Psoas muscle (tissue), 8 donors: ENCODE measurements around the gene SHISA2. TPM values are rescaled to one million over a fixed set of nuclear protein-coding genes. Genes with fewer than 3 reads are reported as not detected.
A peak's percentile ranks its signal among the peaks of the same experiment; 100 is the strongest.

ENCODE experiments used
- ATAC-seq, 4 donors: fragments of 200-7000 bp; cut with Tn5 transposase; one replicate each; pipeline ENCODE4 v1.9.1; 2020; ENCODE audit warnings: moderate library complexity in 3 of 4, mild to moderate bottlenecking in 2 of 4
- DNase-seq, 2 donors: peaks; one replicate each; pipeline ENCODE4 v3.0.0-alpha.2; 2020
- H3K27ac ChIP-seq: fragments of 200-600 bp; one replicate; pipeline ENCODE4 v1.8.0; 2022
- H3K27me3 ChIP-seq, 3 donors: fragments of 200-600 bp in 1 of 3; one replicate each; pipeline versions ENCODE4 v1.6.1 to v1.8.0; 2013 to 2022; ENCODE audit warnings: low read length in 2 of 3, mild to moderate bottlenecking in 2 of 3, moderate library complexity in 1 of 3; ENCODE audit not compliant: insufficient read depth in 3 of 3
- H3K36me3 ChIP-seq, 2 donors: fragments of 200-600 bp in 1 of 2; one replicate each; pipeline versions ENCODE4 v1.6.1 to v1.8.0; 2013 to 2022; ENCODE audit warnings: low read depth in 1 of 2, mild to moderate bottlenecking in 1 of 2, moderate library complexity in 1 of 2; ENCODE audit not compliant: insufficient read depth in 1 of 2
- H3K4me1 ChIP-seq: fragments of 200-600 bp; one replicate; pipeline ENCODE4 v1.8.0; 2022
- H3K4me3 ChIP-seq: fragments of 200-600 bp; one replicate; pipeline ENCODE4 v1.8.0; 2022; ENCODE audit warnings: mild to moderate bottlenecking
- H3K9me3 ChIP-seq: fragments of 200-600 bp; one replicate; pipeline ENCODE4 v1.8.0; 2022
- WGBS, 3 donors: extraction: QIAGEN DNeasy Blood & Tissue Kit; methylation state at CpG; one replicate each; pipeline versions ENCODE4 v1.1.6 to v1.1.7; 2013; 5-methylcytosine and 5-hydroxymethylcytosine counted together
- intact Hi-C, 2 donors: fragments of 100-400 bp; cut with DNase I; formaldehyde crosslinking; loops; one replicate each; pipeline versions ENCODE4 v1.11.0 to v1.14.2; 2022
- polyA plus RNA-seq, 3 donors: library from polyadenylated mRNA; stranded (reverse); fragments of 200-250 nt; gene quantifications; one replicate each; pipeline ENCODE4 v1.2.3, GENCODE V29; 2013
- total RNA-seq, 4 donors: library from RNA; stranded (reverse); fragmentation: NEBNext Ultra II Directional in 2 of 4; extraction: Animal tissue kit (Norgen Biotek cat#: 25700) in 2 of 4; gene quantifications; one replicate each; pipeline versions ENCODE4 v1.2.1 to v1.2.4, GENCODE V29; 2021 to 2023
- TF ChIP-seq, protein P1 (sequence below): fragments of 200-600 bp; IDR thresholded peaks from one replicate; pipeline ENCODE4 v1.8.0; 2022; ENCODE audit warnings: antibody characterized with exemption
- donor health status: healthy with polysubstance abuse.
- donor health status: DM: no; HTN: no; CAD: no; lungs with moderate emphysema.
- donor health status: Bipolar disorder and iron deficiency.
- donor health status: healthy.
- donor health status: DM: yes; HTN: yes; CAD: no.
- donor health status: DM: no; HTN: no; CAD: no.
- donor health status: DM: no; HTN: no; CAD: no.
- donor health status: DM: yes; HTN: yes; CAD: no.

SHISA2 gene
- total and polyA plus RNA-seq, 7 donors, result 1.3 to 9.6 (median 4.1) TPM

DNA sequence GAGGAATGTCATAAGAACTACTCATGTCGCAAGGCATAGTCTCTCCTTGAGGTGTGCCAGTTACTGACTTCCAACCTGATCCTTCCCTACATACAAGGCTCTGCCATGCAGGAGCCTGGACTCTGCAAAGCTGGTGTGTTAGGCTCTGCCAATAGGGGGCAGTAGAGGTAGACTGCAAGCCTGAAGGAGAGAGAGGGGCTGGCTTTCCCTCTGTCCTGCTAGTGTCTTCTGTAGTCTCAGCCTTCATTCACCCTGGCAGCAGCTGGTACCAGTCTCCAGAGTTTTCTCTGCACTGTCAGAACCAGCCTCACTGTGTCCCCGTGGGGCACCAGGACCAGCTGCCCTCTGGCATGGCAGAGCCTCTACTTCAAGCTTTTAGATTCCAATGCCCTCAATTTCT lies 14.5 kb downstream of the SHISA2 start:
- no peaks in the 10 kb centered on the region for H3K27me3 ChIP-seq
- DNase-seq (no peak), ATAC-seq (peak in 3 of 4 donors; percentile 59 to 77 (median 61))
- 47 to 56% (median 49%) methylated on average over 2 of the region's 2 CpGs for WGBS, 3 donors
- H3K27ac ChIP-seq, result no peak overlapping the region
- TF ChIP-seq, protein P1, sequence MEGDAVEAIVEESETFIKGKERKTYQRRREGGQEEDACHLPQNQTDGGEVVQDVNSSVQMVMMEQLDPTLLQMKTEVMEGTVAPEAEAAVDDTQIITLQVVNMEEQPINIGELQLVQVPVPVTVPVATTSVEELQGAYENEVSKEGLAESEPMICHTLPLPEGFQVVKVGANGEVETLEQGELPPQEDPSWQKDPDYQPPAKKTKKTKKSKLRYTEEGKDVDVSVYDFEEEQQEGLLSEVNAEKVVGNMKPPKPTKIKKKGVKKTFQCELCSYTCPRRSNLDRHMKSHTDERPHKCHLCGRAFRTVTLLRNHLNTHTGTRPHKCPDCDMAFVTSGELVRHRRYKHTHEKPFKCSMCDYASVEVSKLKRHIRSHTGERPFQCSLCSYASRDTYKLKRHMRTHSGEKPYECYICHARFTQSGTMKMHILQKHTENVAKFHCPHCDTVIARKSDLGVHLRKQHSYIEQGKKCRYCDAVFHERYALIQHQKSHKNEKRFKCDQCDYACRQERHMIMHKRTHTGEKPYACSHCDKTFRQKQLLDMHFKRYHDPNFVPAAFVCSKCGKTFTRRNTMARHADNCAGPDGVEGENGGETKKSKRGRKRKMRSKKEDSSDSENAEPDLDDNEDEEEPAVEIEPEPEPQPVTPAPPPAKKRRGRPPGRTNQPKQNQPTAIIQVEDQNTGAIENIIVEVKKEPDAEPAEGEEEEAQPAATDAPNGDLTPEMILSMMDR, result peak; percentile 52
- H3K4me1 ChIP-seq, result no peaks in the 10 kb centered on the region
- intact Hi-C loops, result no loop called here
- no peak overlapping the region for H3K4me3 ChIP-seq
- no peaks in the 10 kb centered on the region for H3K36me3 ChIP-seq
- no peaks in the 10 kb centered on the region for H3K9me3 ChIP-seq

DNA sequence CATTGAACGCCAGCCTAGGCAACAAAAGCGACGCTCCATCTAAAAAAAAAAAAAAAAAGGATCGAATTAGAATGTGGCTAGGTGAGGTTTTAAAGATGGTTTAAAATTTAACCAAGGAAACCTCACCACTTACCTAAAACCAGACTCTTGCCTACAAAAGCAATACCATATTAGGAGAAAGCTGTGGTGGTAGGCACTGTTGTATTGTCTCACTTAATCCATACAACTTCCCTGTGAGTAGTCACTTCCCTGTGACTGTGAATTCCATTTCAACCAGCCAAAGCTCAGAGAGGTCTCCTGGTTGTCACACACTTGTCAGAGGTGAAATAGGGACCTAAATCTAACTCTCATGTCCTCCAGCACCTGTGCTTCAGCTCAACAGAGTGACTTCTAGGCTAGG lies 15.4 kb downstream of the SHISA2 start:
- TF ChIP-seq, protein P1, result no peak
- Histone ChIP-seq H3K27ac (no peak overlapping the region), H3K9me3 (no peaks in the 10 kb centered on the region), H3K27me3 (no peaks in the 10 kb centered on the region), H3K4me3 (no peak overlapping the region), H3K36me3 (no peaks in the 10 kb centered on the region), H3K4me1 (no peaks in the 10 kb centered on the region)
- 72 to 96% (median 82%) methylated on average over 4 of the region's 4 CpGs for WGBS, 3 donors
- ATAC-seq (no peak), DNase-seq (no peak)
- intact Hi-C loops, result no loop called here

DNA sequence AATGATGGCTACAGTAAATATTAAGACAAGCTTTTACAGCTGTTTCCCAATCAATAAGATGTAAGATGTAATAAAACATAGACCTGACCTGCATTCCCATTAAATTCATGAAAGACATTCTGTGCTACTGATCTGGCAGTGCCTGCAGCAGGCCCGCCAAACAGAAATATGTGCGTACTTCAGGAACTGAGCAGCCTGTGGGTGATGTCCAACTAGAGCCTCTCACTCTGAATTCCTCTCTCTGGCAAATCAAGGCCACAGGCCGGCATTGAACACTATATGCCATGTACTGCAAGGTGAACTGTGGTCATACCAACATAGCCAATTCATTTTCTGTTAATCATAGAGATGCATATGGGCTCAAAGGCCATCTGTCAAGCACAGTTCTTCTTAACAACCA lies 17.8 kb downstream of the SHISA2 start:
- intact Hi-C loops, result no loop called here

DNA sequence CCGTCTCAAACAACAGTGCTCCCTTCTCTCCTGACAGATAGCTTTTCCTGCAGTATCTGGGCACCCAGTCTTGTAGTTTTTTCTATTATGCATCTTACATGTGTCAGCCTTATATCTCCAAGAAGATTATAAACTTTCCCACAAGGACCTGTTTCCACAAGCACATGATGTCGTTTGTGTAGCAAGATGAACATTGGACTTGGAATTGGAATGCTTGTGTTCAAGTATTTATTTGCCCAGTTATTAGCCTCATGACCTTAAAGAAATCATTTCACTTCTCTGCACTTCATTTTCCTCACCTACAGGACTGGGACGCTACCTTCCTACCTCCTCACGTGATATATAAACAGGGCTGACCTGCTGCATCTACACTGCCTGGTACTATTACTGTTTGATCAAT lies 21.5 kb downstream of the SHISA2 start:
- DNase-seq, result no peak
- 96 to 98% (median 97%) methylated on average over 4 of the region's 4 CpGs for WGBS, 3 donors
- ATAC-seq, result no peak
- intact Hi-C loops, result no loop called here
- H3K27me3 ChIP-seq, result no peaks in the 10 kb centered on the region
- TF ChIP-seq, protein P1, result no peak
- no peaks in the 10 kb centered on the region for H3K4me1 ChIP-seq
- no peaks in the 10 kb centered on the region for H3K36me3 ChIP-seq
- H3K27ac ChIP-seq, result no peak overlapping the region
- no peak overlapping the region for H3K4me3 ChIP-seq
- no peaks in the 10 kb centered on the region for H3K9me3 ChIP-seq

More for the DNA sequence above, 17.8 kb downstream of the SHISA2 start:
- 53 to 80% (median 72%) methylated on average over 3 of the region's 3 CpGs for WGBS, 3 donors
- Histone ChIP-seq H3K4me1 (no peaks in the 10 kb centered on the region), H3K27me3 (no peaks in the 10 kb centered on the region), H3K36me3 (no peaks in the 10 kb centered on the region), H3K27ac (no peak overlapping the region), H3K9me3 (no peaks in the 10 kb centered on the region), H3K4me3 (no peak overlapping the region)
- TF ChIP-seq, protein P1, result no peak
- ATAC-seq (no peak), DNase-seq (no peak)

DNA sequence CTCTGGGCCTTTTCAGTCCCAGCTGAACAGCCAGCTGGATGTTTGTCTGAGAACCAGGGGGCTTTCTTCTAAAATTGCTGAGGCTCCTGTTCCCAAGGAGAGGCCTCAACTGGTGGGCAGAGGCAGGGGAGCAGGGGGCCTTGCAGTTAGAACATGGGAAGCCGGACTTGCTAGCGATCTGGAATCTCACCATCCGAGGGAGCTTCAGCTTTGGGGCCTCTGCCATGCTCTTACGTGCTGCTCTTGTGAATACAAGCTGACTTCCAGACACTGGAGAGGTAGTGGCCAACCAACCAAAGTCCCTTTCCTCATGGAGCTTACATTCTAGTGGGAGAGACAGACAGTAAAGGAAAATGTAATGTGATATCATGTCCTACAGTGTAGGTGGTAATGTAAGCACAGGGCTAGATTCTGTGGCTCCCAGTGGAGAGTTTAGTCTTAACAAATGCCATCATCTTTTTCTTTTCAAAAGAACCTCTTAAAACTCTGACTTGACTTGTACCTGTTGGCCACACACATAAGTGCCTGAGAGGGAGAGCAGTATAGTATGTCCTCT lies 22.2 kb downstream of the SHISA2 start:
- ATAC-seq, result no peak
- Histone ChIP-seq H3K9me3 (no peaks in the 10 kb centered on the region), H3K4me3 (no peak overlapping the region), H3K4me1 (no peaks in the 10 kb centered on the region), H3K27me3 (no peaks in the 10 kb centered on the region), H3K27ac (no peak overlapping the region), H3K36me3 (no peaks in the 10 kb centered on the region)
- TF ChIP-seq, protein P1, result no peak
- no peak for DNase-seq
- intact Hi-C loops, result no loop called here
- WGBS, 3 donors, result 81 to 95% (median 84%) methylated on average over 4 of the region's 4 CpGs
